Measurements from ENCODE around the gene CKS1B. TPM values are rescaled to one million over a fixed set of nuclear protein-coding genes. Genes with fewer than 3 reads are reported as not detected.

CKS1B gene
- total RNA-seq, 2 experiments from 2014 or later = 151 to 162 TPM

DNA sequence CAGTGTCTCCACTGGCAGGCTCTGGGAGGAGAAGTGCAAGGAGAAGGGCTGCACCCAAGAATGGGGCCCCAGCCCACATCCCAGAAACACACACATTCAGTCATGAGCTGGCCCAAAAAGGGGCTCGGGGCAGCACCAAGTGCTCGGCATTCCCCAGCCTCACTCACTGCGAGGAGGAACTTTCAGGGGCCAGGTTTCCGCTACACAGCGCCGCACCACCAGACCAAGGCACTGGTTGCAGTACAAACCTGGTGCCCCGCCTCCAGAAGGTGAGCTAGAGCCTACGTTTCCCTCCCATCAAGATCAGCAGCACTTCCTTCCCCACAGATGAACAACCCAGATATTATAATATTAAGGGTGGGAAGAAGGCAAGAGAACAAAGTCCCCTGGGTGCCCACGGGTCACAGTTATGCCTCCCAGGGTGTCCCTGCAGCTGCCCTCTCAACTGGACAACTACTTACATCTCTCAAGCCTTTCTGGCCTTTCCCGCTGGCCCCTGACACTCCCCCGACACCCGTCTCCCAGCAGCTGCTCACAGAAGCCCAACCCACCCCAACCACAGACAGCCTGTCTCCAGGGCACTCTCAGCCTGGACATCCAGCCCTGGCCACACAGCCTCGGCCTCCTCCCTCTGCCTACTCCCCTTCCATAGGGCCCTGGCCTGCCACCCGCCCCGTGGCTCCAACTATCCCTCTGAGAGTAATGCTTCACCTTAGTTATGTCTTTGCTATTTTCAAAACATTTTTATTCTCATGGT, 22.4 kb upstream of the CKS1B start:
- DNase-seq = peak; percentile 69
- POLR2A ChIA-PET = interaction anchor here (0.9 to 3.5 kb wide), 9 partner anchors 9 to 343 kb away, joined by 3 to 21 read pairs (median 4); partner anchors contain the start of genes CKS1B, FLAD1 and PYGO2
- H3K9me3 Mint-ChIP-seq = no peaks in the 10 kb centered on the region
- peaks cover 60% of the 10 kb centered on the region for H3K36me3 Mint-ChIP-seq (ENCODE audit: low read depth)
- peaks cover 73% of the 10 kb centered on the region for H3K4me1 Mint-ChIP-seq
- peak overlapping the region; percentile 96 for H3K4me3 Mint-ChIP-seq
- H3K27ac Mint-ChIP-seq = peak overlapping the region; percentile 97
- CTCF ChIA-PET = interaction anchor here (0.7 to 1.7 kb wide), 9 partner anchors 15 to 393 kb away, joined by 3 to 10 read pairs (median 4); partner anchors contain the start of genes CKS1B, FLAD1 and PMVK
- H3K27me3 Mint-ChIP-seq = no peaks in the 10 kb centered on the region

DNA sequence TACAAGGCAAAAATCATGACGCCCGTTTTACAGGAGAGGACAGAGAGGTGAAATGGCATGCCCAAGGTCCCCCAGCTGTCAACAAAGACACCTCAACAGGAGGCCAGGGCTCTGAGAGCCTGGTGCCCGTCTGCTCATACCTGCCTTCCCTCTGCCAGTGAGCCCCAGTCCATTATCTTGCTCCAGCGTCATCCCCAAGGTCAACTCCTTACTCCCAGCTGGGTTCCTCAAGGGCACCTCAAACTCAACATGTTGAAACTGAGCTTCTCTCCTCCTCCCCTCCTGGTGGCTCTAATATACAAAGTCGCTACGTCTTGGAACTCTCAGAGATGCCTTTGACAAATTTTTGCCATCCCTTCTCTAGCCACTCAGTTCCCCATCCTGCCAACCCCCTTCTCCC, 21.8 kb upstream of the CKS1B start:
- Mint-ChIP-seq H3K27me3 (no peaks in the 10 kb centered on the region), H3K4me3 (peak overlapping the region; percentile 96), H3K36me3 (ENCODE audit: low read depth) (peaks cover 58% of the 10 kb centered on the region), H3K4me1 (peaks cover 78% of the 10 kb centered on the region), H3K9me3 (no peaks in the 10 kb centered on the region), H3K27ac (peak overlapping the region; percentile 97)
- POLR2A ChIA-PET = interaction anchor here (0.9 to 3.5 kb wide), 10 partner anchors 9 to 344 kb away, joined by 3 to 21 read pairs (median 4); partner anchors contain the start of genes CKS1B, FLAD1 and PYGO2
- DNase-seq = no peak
- CTCF ChIA-PET = interaction anchor here (0.7 to 1.6 kb wide), 6 partner anchors 14 to 393 kb away, joined by 3 to 10 read pairs (median 4); partner anchors contain the start of genes CKS1B and PMVK

DNA sequence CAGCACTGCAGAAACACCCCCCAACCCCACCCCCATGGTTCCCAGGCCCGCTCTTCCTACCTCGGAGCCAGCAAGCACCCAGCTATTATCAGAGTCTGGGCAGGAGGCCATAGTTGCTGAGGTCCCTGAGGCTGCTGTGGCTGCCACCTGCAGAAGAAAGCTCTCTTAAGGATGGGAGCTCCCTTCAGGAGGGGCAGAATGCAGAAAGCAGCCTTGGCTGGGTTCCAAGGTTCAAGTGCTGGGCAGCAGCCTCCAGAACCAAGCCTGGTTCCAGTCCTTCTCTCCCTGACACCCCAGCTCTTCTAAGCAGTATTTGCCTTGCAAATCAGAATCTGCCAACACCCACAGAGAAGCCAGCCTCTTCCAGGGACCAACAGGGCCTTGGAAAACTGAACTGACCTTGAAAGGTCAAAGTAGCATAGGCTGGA, 20.9 kb upstream of the CKS1B start:
- peak overlapping the region; percentile 97 for H3K27ac Mint-ChIP-seq
- no peaks in the 10 kb centered on the region for H3K27me3 Mint-ChIP-seq
- POLR2A ChIA-PET = interaction anchor here (1.1 to 3.5 kb wide), 7 partner anchors 8 to 65 kb away, joined by 3 to 26 read pairs (median 6); partner anchors contain the start of genes PYGO2 and SHC1
- peaks cover 62% of the 10 kb centered on the region for H3K36me3 Mint-ChIP-seq (ENCODE audit: low read depth)
- DNase-seq = no peak
- no peaks in the 10 kb centered on the region for H3K9me3 Mint-ChIP-seq
- CTCF ChIA-PET = interaction anchor here (2.5 kb wide), 1 partner anchor 63 kb away, joined by 27 read pairs; no protein-coding TSS in a partner anchor
- H3K4me1 Mint-ChIP-seq = peaks cover 81% of the 10 kb centered on the region
- peak overlapping the region; percentile 96 for H3K4me3 Mint-ChIP-seq

DNA sequence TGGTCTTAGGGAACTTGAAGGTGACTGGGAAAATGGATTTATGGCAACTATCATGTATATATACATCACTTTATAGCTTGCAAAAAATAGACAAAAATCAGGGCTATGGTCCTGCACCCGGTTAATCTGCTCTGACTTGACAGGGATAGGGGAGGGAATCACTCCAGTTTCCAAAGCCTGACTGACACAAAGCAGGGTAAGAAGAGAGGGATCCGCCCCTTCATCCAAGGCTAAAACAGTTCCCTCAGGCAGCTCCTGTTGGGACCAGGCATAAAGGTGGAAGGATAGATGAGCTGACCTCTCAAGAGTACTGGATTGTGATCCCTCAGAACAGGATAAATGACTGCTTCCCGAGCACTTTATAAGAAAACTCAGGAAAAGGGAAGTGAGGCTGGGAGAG, 19.9 kb upstream of the CKS1B start:
- no peak for DNase-seq
- H3K4me3 Mint-ChIP-seq = peak overlapping the region; percentile 96
- H3K27ac Mint-ChIP-seq = peak overlapping the region; percentile 97
- peaks cover 57% of the 10 kb centered on the region for H3K36me3 Mint-ChIP-seq (ENCODE audit: low read depth)
- ChIA-PET CTCF (interaction anchor here (0.8 to 2.9 kb wide), 7 partner anchors 12 to 96 kb away, joined by 3 to 27 read pairs (median 9); partner anchors contain the start of genes ADAM15 and PMVK), POLR2A (interaction anchor here (1.1 to 3.5 kb wide), 12 partner anchors 7 to 612 kb away, joined by 3 to 46 read pairs (median 10); partner anchors contain the start of genes CKS1B, FLAD1, PYGO2 and SHC1)
- no peaks in the 10 kb centered on the region for H3K27me3 Mint-ChIP-seq
- H3K9me3 Mint-ChIP-seq = no peaks in the 10 kb centered on the region
- H3K4me1 Mint-ChIP-seq = peaks cover 81% of the 10 kb centered on the region

DNA sequence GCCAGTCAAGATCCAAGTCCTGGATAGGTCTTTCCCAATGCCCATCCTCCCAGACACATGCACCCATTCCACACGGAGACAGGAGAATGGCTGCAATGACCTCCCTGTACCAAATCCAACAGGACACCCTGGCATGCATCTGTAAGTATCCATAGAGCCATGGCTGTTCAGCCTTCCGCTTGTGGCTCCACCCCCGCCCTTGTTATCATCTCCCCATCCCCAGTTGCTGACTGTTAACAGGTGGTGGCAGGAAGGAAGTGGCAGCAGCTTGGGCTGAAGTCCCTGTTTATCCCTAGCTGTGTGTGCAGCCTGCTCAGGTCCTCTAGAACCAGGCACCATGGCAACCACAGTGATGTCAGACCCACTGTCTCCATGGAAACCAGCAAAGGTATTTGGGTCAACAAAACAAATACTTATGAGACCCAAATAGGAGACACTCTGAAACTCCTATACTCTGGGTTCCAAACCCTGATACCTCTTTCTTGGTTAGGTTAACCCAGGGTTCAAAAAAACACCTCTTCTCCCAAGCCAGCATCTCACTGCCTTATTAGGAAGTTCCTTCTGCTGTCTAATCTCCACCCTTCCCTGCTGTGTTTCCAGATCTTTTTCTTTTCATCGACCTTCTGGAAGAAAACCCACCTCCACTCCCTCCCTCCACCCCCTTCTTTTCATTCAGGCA, 19.3 kb upstream of the CKS1B start:
- H3K27me3 Mint-ChIP-seq = no peaks in the 10 kb centered on the region
- DNase-seq = peak; percentile 95
- H3K4me1 Mint-ChIP-seq = peaks cover 85% of the 10 kb centered on the region
- H3K4me3 Mint-ChIP-seq = peak overlapping the region; percentile 96
- ChIA-PET CTCF (interaction anchor here (0.7 to 2.9 kb wide), 15 partner anchors 10 to 396 kb away, joined by 3 to 27 read pairs (median 4); partner anchors contain the start of genes ADAM15, KRTCAP2, PMVK and SHC1), POLR2A (interaction anchor here (0.9 to 3.2 kb wide), 16 partner anchors 9 to 613 kb away, joined by 3 to 46 read pairs (median 4); partner anchors contain the start of genes CKS1B, FLAD1 and SHC1)
- H3K36me3 Mint-ChIP-seq (ENCODE audit: low read depth) = peaks cover 59% of the 10 kb centered on the region
- no peaks in the 10 kb centered on the region for H3K9me3 Mint-ChIP-seq
- H3K27ac Mint-ChIP-seq = peak overlapping the region; percentile 97

GRCh38 chr1:154955718-154956543, 18.6 kb upstream of the CKS1B start, which contains the start of gene PBXIP1:
PBXIP1 (minus strand) TSS chr1:154956099; CDS start chr1:154953721, 2,378 bp downstream.
- Mint-ChIP-seq H3K36me3 (ENCODE audit: low read depth) (peaks cover 57% of the 10 kb centered on the region), H3K4me1 (peaks cover 85% of the 10 kb centered on the region), H3K27me3 (no peaks in the 10 kb centered on the region), H3K4me3 (peak within 1 kb of the TSS; percentile 96), H3K9me3 (no peaks in the 10 kb centered on the region), H3K27ac (peak within 1 kb of the TSS; percentile 97)
- ChIA-PET POLR2A (interaction anchor here (0.9 to 3.2 kb wide), 12 partner anchors 8 to 125 kb away, joined by 3 to 46 read pairs (median 7); partner anchors contain the start of genes CKS1B, FLAD1 and SHC1), CTCF (interaction anchor here (0.7 to 2.9 kb wide), 13 partner anchors 10 to 396 kb away, joined by 3 to 27 read pairs (median 4); partner anchors contain the start of genes ADAM15, KRTCAP2, PMVK and SHC1)
- peak; percentile 88 for DNase-seq

GRCh38 chr1:154956544-154956941, 17.9 kb upstream of the CKS1B start:
- peak overlapping the region; percentile 97 for H3K27ac Mint-ChIP-seq
- no peaks in the 10 kb centered on the region for H3K9me3 Mint-ChIP-seq
- peaks cover 55% of the 10 kb centered on the region for H3K36me3 Mint-ChIP-seq (ENCODE audit: low read depth)
- H3K4me1 Mint-ChIP-seq = peaks cover 81% of the 10 kb centered on the region
- ChIA-PET POLR2A (interaction anchor here (0.9 to 3.2 kb wide), 7 partner anchors 9 to 61 kb away, joined by 3 to 46 read pairs (median 11); partner anchors contain the start of genes CKS1B, FLAD1 and SHC1), CTCF (interaction anchor here (1.0 to 2.9 kb wide), 8 partner anchors 11 to 128 kb away, joined by 3 to 16 read pairs (median 6); partner anchors contain the start of genes PMVK and SHC1)
- H3K4me3 Mint-ChIP-seq = peak overlapping the region; percentile 96
- no peak for DNase-seq
- H3K27me3 Mint-ChIP-seq = no peaks in the 10 kb centered on the region

GRCh38 chr1:154957091-154957657, 17.3 kb upstream of the CKS1B start:
- peaks cover 76% of the 10 kb centered on the region for H3K4me1 Mint-ChIP-seq
- H3K36me3 Mint-ChIP-seq (ENCODE audit: low read depth) = peaks cover 52% of the 10 kb centered on the region
- POLR2A ChIA-PET = interaction anchor here (1.0 to 3.2 kb wide), 3 partner anchors 27 to 49 kb away, joined by 3 to 20 read pairs (median 11); partner anchors contain the start of gene FLAD1
- H3K4me3 Mint-ChIP-seq = no peak overlapping the region
- CTCF ChIA-PET = interaction anchor here (2.4 to 2.9 kb wide), 2 partner anchors 20 to 42 kb away, joined by 12 to 16 read pairs; partner anchors contain the start of gene PMVK
- H3K27me3 Mint-ChIP-seq = no peaks in the 10 kb centered on the region
- H3K9me3 Mint-ChIP-seq = no peaks in the 10 kb centered on the region
- DNase-seq = no peak
- H3K27ac Mint-ChIP-seq = peak overlapping the region; percentile 97

GRCh38 chr1:154958036-154958435, 16.4 kb upstream of the CKS1B start:
- Mint-ChIP-seq H3K9me3 (no peaks in the 10 kb centered on the region), H3K4me1 (peaks cover 76% of the 10 kb centered on the region), H3K27ac (peak overlapping the region; percentile 54), H3K4me3 (no peak overlapping the region), H3K27me3 (no peaks in the 10 kb centered on the region), H3K36me3 (ENCODE audit: low read depth) (peaks cover 51% of the 10 kb centered on the region)
- DNase-seq = no peak
- CTCF ChIA-PET = no interaction called here
- POLR2A ChIA-PET = interaction anchor here (0.8 kb wide), 1 partner anchor 54 kb away, joined by 3 read pairs; no protein-coding TSS in a partner anchor

- POLR2A ChIA-PET = interaction anchor here (0.8 to 4.3 kb wide), 2 partner anchors 17 to 53 kb away, joined by 3 to 62 read pairs; partner anchors contain the start of gene CKS1B
- CTCF ChIA-PET = interaction anchor here (1.0 to 1.2 kb wide), 2 partner anchors 15 kb away, joined by 3 read pairs; no protein-coding TSS in a partner anchor
- DNase-seq = no peak
- Mint-ChIP-seq H3K27me3 (no peaks in the 10 kb centered on the region), H3K27ac (peak overlapping the region; percentile 49), H3K4me1 (peaks cover 76% of the 10 kb centered on the region), H3K9me3 (no peaks in the 10 kb centered on the region), H3K36me3 (ENCODE audit: low read depth) (peaks cover 52% of the 10 kb centered on the region), H3K4me3 (no peak overlapping the region)
Observed at GRCh38 chr1:154958681-154959425, 15.6 kb upstream of the CKS1B start.
